Astrocyte (in vitro differentiated cells and primary cell): Measurements from ENCODE around the gene GPR142. TPM values are rescaled to one million over a fixed set of nuclear protein-coding genes. Genes with fewer than 3 reads are reported as not detected.

ENCODE experiments used
- DNase-seq: peaks from one replicate; pipeline ENCODE4 v3.0.0-alpha.2; 2010; ENCODE audit warnings: low read depth
- FAIRE-seq: peaks from 2 replicates; lab custom pipeline; 2011; peaks lifted over from hg19 to GRCh38; lab: Jason Lieb, UNC
- H2AFZ ChIP-seq: 2 replicates; pipeline ENCODE4 v1.6.0; 2012; ENCODE audit warnings: low read depth, low read length, inconsistent platforms
- H3K27ac ChIP-seq: 2 replicates; pipeline ENCODE4 v1.5.1; 2011; ENCODE audit warnings: low read depth, low read length, inconsistent platforms
- H3K27me3 ChIP-seq: 2 replicates; pipeline ENCODE4 v1.6.0; 2011; ENCODE audit warnings: low read length, inconsistent platforms; ENCODE audit not compliant: insufficient read depth
- H3K36me3 ChIP-seq: 2 replicates; pipeline ENCODE4 v1.5.1; 2011; ENCODE audit warnings: low read length, inconsistent platforms; ENCODE audit not compliant: insufficient read depth
- H3K4me1 ChIP-seq: 2 replicates; pipeline ENCODE4 v1.5.1; 2011; ENCODE audit warnings: low read length, inconsistent platforms; ENCODE audit not compliant: insufficient read depth
- H3K4me2 ChIP-seq: 2 replicates; pipeline ENCODE4 v1.6.0; 2012; ENCODE audit warnings: low read length, inconsistent platforms
- H3K4me3 ChIP-seq: 2 replicates; pipeline ENCODE4 v1.5.1; 2011; ENCODE audit warnings: low read depth, mild to moderate bottlenecking, low read length, inconsistent platforms; ENCODE audit not compliant: insufficient read depth
- H3K79me2 ChIP-seq: 2 replicates; pipeline ENCODE4 v1.6.0; 2012; ENCODE audit warnings: mild to moderate bottlenecking, low read length, inconsistent platforms; ENCODE audit not compliant: insufficient read depth
- H3K9ac ChIP-seq: 2 replicates; pipeline ENCODE4 v1.6.0; 2012; ENCODE audit warnings: mild to moderate bottlenecking, low read length, inconsistent platforms
- H3K9me3 ChIP-seq: 2 replicates; pipeline ENCODE4 v1.5.1; 2012; ENCODE audit warnings: low read depth, mild to moderate bottlenecking, low read length, inconsistent platforms; ENCODE audit not compliant: insufficient read depth
- H4K20me1 ChIP-seq: 2 replicates; pipeline ENCODE4 v1.6.0; 2012; ENCODE audit warnings: low read length, inconsistent platforms; ENCODE audit not compliant: insufficient read depth
- H3K27ac Mint-ChIP-seq: one replicate; pipeline ENCODE4 v1.8.0; 2021; ENCODE audit warnings: mild to moderate bottlenecking, mixed read lengths; ENCODE audit not compliant: unreplicated experiment
- H3K27me3 Mint-ChIP-seq: one replicate; pipeline ENCODE4 v1.8.0; 2021; ENCODE audit warnings: low read depth, mixed read lengths; ENCODE audit not compliant: unreplicated experiment
- H3K36me3 Mint-ChIP-seq: one replicate; pipeline ENCODE4 v1.8.0; 2021; ENCODE audit warnings: low read depth, mixed read lengths; ENCODE audit not compliant: unreplicated experiment
- H3K4me1 Mint-ChIP-seq: one replicate; pipeline ENCODE4 v1.8.0; 2021; ENCODE audit warnings: low read depth, mixed read lengths; ENCODE audit not compliant: unreplicated experiment
- H3K4me3 Mint-ChIP-seq: one replicate; pipeline ENCODE4 v1.8.0; 2021; ENCODE audit warnings: mild to moderate bottlenecking, moderate library complexity, mixed read lengths; ENCODE audit not compliant: unreplicated experiment
- H3K9me3 Mint-ChIP-seq: one replicate; pipeline ENCODE4 v1.8.0; 2021; ENCODE audit warnings: mild to moderate bottlenecking, mixed read lengths; ENCODE audit not compliant: unreplicated experiment
- EZH2 ChIP-seq: IDR thresholded peaks from 2 replicates; pipeline ENCODE4 v1.6.1; 2012; ENCODE audit warnings: mild to moderate bottlenecking, low read length, inconsistent platforms; ENCODE audit not compliant: insufficient read depth
- total RNA-seq: library from RNA; stranded (reverse); gene quantifications from 2 replicates; pipeline ENCODE4 v1.2.1, GENCODE V29; 2021
- TF ChIP-seq, protein P1 (sequence below): IDR thresholded peaks from 2 replicates; pipeline ENCODE4 v1.5.1; 2011; ENCODE audit warnings: low read depth, mild to moderate bottlenecking, inconsistent platforms, low read length, moderate library complexity; ENCODE audit not compliant: insufficient read depth

GPR142 gene
- total RNA-seq, 1 donor from 2014 or later, result not detected

DNA sequence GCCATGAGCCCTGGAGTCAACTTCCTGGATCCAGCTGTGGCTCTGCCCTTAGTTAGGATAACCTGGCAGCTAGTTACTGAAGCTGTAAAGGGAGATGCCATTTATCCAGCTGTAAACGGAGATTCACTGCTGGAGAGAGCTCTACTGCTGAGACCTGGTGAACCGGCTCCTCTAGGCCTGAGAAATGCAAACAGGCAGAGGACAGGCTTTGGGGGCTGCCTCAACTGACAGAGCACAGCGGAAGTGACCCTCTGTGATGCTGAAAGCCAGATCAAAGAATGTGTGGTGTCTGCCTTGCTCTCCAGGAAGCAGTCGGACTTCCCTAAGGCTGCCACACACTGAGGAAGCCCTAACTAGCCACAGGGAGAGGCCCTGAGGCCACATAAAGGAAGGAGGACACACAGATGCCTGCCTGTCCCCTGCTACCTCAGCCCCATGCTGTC is 42.7 kb downstream of the GPR142 start:
- no peaks in the 10 kb centered on the region for H3K4me1 ChIP-seq
- H3K4me3 Mint-ChIP-seq, result no peak overlapping the region
- no peaks in the 10 kb centered on the region for H3K27me3 ChIP-seq
- H3K9ac ChIP-seq, result no peak overlapping the region
- no peak overlapping the region for H3K27ac ChIP-seq
- H3K4me3 ChIP-seq, result no peak overlapping the region
- H3K79me2 ChIP-seq, result no peaks in the 10 kb centered on the region
- no peak for DNase-seq
- peaks cover 4% of the 10 kb centered on the region for H3K27me3 Mint-ChIP-seq
- no peak for FAIRE-seq
- no peak for TF ChIP-seq EZH2
- TF ChIP-seq, protein P1, sequence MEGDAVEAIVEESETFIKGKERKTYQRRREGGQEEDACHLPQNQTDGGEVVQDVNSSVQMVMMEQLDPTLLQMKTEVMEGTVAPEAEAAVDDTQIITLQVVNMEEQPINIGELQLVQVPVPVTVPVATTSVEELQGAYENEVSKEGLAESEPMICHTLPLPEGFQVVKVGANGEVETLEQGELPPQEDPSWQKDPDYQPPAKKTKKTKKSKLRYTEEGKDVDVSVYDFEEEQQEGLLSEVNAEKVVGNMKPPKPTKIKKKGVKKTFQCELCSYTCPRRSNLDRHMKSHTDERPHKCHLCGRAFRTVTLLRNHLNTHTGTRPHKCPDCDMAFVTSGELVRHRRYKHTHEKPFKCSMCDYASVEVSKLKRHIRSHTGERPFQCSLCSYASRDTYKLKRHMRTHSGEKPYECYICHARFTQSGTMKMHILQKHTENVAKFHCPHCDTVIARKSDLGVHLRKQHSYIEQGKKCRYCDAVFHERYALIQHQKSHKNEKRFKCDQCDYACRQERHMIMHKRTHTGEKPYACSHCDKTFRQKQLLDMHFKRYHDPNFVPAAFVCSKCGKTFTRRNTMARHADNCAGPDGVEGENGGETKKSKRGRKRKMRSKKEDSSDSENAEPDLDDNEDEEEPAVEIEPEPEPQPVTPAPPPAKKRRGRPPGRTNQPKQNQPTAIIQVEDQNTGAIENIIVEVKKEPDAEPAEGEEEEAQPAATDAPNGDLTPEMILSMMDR, result no peak
- H3K27ac Mint-ChIP-seq, result no peak overlapping the region
- no peaks in the 10 kb centered on the region for H3K9me3 Mint-ChIP-seq
- no peak overlapping the region for H2AFZ ChIP-seq
- no peaks in the 10 kb centered on the region for H4K20me1 ChIP-seq
- H3K36me3 Mint-ChIP-seq, result peaks cover 2% of the 10 kb centered on the region
- H3K4me2 ChIP-seq, result no peak overlapping the region
- no peaks in the 10 kb centered on the region for H3K9me3 ChIP-seq
- H3K36me3 ChIP-seq, result no peaks in the 10 kb centered on the region
- H3K4me1 Mint-ChIP-seq, result no peaks in the 10 kb centered on the region

DNA sequence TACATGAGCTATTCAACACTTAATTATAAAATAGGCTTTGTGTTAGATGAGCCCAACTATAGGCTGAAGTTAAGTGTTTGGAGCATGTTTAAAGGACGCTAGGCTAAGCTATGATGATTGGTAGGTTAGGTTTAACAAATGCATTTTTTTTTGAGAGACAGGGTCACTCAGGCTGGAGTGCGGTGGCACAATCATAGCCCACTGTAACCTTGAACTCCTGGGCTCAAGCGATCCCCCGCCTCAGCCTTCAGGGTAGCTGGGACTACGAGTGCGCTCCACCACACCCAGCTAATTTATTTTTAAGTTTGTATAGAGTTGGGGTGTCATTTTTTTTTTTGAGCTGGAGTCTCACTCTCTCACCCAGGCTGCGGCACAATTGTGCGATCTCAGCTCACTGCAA is 45.3 kb downstream of the GPR142 start:
- Mint-ChIP-seq H3K4me1 (peaks cover 4% of the 10 kb centered on the region), H3K4me3 (no peak overlapping the region), H3K27me3 (peaks cover 3% of the 10 kb centered on the region), H3K27ac (no peak overlapping the region), H3K9me3 (no peaks in the 10 kb centered on the region), H3K36me3 (peaks cover 2% of the 10 kb centered on the region)
- no peak overlapping the region for H2AFZ ChIP-seq
- TF ChIP-seq, protein P1, result no peak
- no peaks in the 10 kb centered on the region for H4K20me1 ChIP-seq
- H3K4me3 ChIP-seq, result no peak overlapping the region
- FAIRE-seq (no peak), DNase-seq (no peak)
- H3K79me2 ChIP-seq, result no peaks in the 10 kb centered on the region
- H3K36me3 ChIP-seq, result no peaks in the 10 kb centered on the region
- H3K4me2 ChIP-seq, result no peak overlapping the region
- H3K4me1 ChIP-seq, result peaks cover 5% of the 10 kb centered on the region
- H3K9me3 ChIP-seq, result no peaks in the 10 kb centered on the region
- no peak overlapping the region for H3K27ac ChIP-seq
- no peaks in the 10 kb centered on the region for H3K27me3 ChIP-seq
- H3K9ac ChIP-seq, result no peak overlapping the region

DNA sequence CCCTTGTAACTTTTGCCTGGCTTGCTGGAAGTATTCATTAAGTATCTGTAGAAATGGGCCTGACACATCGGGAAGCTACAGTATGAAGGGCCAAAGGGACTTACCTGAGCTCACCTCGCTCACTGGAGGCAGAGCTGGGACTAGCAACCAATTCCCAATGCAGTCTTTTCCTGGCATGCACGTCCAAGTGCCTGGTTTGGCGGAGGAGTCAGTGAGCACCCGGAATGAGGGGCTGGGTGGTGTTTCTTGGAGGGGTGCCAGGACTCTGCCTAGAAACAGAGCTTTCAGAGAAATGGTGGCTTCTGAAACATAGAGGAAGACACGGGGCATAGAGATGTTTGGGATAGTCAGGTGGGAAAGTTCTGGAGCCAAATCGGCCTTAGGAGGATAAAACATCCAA is 46.2 kb downstream of the GPR142 start:
- FAIRE-seq, result no peak
- Histone ChIP-seq H3K27me3 (no peaks in the 10 kb centered on the region), H3K4me3 (no peak overlapping the region), H3K9ac (no peak overlapping the region), H3K36me3 (no peaks in the 10 kb centered on the region), H2AFZ (no peak overlapping the region), H3K27ac (no peak overlapping the region), H3K79me2 (no peaks in the 10 kb centered on the region), H3K9me3 (no peaks in the 10 kb centered on the region), H4K20me1 (no peaks in the 10 kb centered on the region), H3K4me2 (no peak overlapping the region), H3K4me1 (peaks cover 5% of the 10 kb centered on the region)
- Mint-ChIP-seq H3K4me1 (peaks cover 4% of the 10 kb centered on the region), H3K36me3 (peaks cover 2% of the 10 kb centered on the region), H3K27ac (no peak overlapping the region), H3K4me3 (no peak overlapping the region), H3K9me3 (no peaks in the 10 kb centered on the region), H3K27me3 (peaks cover 3% of the 10 kb centered on the region)
- DNase-seq, result no peak
- no peak for TF ChIP-seq EZH2
- TF ChIP-seq, protein P1, result no peak
